ENCODE measurements around the gene PPM1E.

GRCh38 chr17:58944166-58944565 lies 188.5 kb downstream of the PPM1E start:
- TF ChIP-seq, protein P1, sequence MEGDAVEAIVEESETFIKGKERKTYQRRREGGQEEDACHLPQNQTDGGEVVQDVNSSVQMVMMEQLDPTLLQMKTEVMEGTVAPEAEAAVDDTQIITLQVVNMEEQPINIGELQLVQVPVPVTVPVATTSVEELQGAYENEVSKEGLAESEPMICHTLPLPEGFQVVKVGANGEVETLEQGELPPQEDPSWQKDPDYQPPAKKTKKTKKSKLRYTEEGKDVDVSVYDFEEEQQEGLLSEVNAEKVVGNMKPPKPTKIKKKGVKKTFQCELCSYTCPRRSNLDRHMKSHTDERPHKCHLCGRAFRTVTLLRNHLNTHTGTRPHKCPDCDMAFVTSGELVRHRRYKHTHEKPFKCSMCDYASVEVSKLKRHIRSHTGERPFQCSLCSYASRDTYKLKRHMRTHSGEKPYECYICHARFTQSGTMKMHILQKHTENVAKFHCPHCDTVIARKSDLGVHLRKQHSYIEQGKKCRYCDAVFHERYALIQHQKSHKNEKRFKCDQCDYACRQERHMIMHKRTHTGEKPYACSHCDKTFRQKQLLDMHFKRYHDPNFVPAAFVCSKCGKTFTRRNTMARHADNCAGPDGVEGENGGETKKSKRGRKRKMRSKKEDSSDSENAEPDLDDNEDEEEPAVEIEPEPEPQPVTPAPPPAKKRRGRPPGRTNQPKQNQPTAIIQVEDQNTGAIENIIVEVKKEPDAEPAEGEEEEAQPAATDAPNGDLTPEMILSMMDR (IDR thresholded peaks at IDR 0.05): no peak
- no peak for TF ChIP-seq POLR2A (IDR thresholded peaks at IDR 0.05)

Data from right lobe of liver (tissue), 4 donors.